WERI-Rb-1 (cell line): ENCODE data around the gene SLC23A2.
"Not testable (repeated sequence)": the region's sequence is repeated elsewhere in the genome, so short reads cannot be mapped to it uniquely, and the experiment has no call there.

Source experiments
- DNase-seq: peaks from one replicate; pipeline ENCODE4 v3.0.0-alpha.2; 2020
- H3K27ac ChIP-seq: fragments of 250-450 bp; sonication (Bioruptor Pico); 2 replicates; pipeline ENCODE4 v1.5.1; 2020; ENCODE audit warnings: mild to moderate bottlenecking, moderate library complexity
- H3K27me3 ChIP-seq: fragments of 250-450 bp; sonication (Bioruptor Pico); 2 replicates; pipeline ENCODE4 v1.5.1; 2021; ENCODE audit warnings: mild to moderate bottlenecking, low read depth, moderate library complexity; ENCODE audit not compliant: insufficient read depth, severe bottlenecking
- H3K36me3 ChIP-seq: fragments of 250-450 bp; sonication (Bioruptor Pico); 2 replicates; pipeline ENCODE4 v1.5.1; 2020; ENCODE audit warnings: mild to moderate bottlenecking, moderate library complexity
- H3K4me3 ChIP-seq: 2 replicates; pipeline ENCODE4 v1.5.1; 2011; ENCODE audit warnings: low read depth, mild to moderate bottlenecking, control low read depth, low read length
- H3K9me3 ChIP-seq: fragments of 250-450 bp; sonication (Bioruptor Pico); 2 replicates; pipeline ENCODE4 v1.5.1; 2021; ENCODE audit warnings: mild to moderate bottlenecking, moderate library complexity; ENCODE audit not compliant: severe bottlenecking
- CTCF ChIP-seq: IDR thresholded peaks from 2 replicates; pipeline ENCODE4 v1.5.1; 2011; ENCODE audit warnings: low read depth, mild to moderate bottlenecking, control low read depth, inconsistent platforms, low read length

Gene SLC23A2

GRCh38 chr20:4924446-4924845 lies 76.9 kb downstream of the SLC23A2 start:
- H3K36me3 ChIP-seq, result peaks cover 15% of the 10 kb centered on the region
- no peak for DNase-seq
- no peaks in the 10 kb centered on the region for H3K27me3 ChIP-seq
- H3K9me3 ChIP-seq, result no peaks in the 10 kb centered on the region
- TF ChIP-seq CTCF, result no peak
- H3K4me3 ChIP-seq, result no peak overlapping the region
- no peak overlapping the region for H3K27ac ChIP-seq

GRCh38 chr20:4924032-4924431 lies 77.3 kb downstream of the SLC23A2 start:
- Histone ChIP-seq H3K9me3 (no peaks in the 10 kb centered on the region), H3K27ac (no peak overlapping the region), H3K4me3 (no peak overlapping the region), H3K36me3 (peaks cover 15% of the 10 kb centered on the region), H3K27me3 (no peaks in the 10 kb centered on the region)
- TF ChIP-seq CTCF, result no peak
- no peak for DNase-seq

- no peaks in the 10 kb centered on the region for H3K27me3 ChIP-seq
- H3K4me3 ChIP-seq, result no peak overlapping the region
- peaks cover 9% of the 10 kb centered on the region for H3K36me3 ChIP-seq
- TF ChIP-seq CTCF, result no peak
- DNase-seq, result no peak
- H3K27ac ChIP-seq, result no peak overlapping the region
- no peaks in the 10 kb centered on the region for H3K9me3 ChIP-seq
These were observed 79.1 kb downstream of the SLC23A2 start for GRCh38 chr20:4922186-4922585.

GRCh38 chr20:4921271-4921670 lies 80.0 kb downstream of the SLC23A2 start:
- H3K4me3 ChIP-seq, H3K27ac ChIP-seq, H3K36me3 ChIP-seq, DNase-seq, H3K9me3 ChIP-seq, H3K27me3 ChIP-seq: not testable (repeated sequence)

DNA sequence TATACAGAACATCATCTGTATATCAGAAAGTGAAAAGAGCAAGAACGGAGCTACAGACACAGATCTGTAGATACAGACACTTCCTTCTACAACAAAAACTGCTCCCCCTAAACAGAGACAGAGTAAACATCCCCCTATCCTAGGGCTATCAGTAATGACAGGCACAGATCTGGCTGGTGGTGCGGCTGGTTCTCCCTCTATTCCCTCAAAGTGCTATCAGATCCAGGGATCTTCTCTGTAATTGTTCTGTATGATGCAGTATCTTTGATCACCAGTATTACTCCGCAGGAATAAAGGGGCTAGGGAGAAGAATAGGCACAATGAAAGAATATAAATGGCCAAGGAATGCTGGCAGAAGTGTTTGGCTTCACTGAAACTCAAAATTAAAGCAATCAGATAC lies 80.7 kb downstream of the SLC23A2 start:
- no peaks in the 10 kb centered on the region for H3K27me3 ChIP-seq
- H3K27ac ChIP-seq, result no peak overlapping the region
- TF ChIP-seq CTCF, result no peak
- no peaks in the 10 kb centered on the region for H3K9me3 ChIP-seq
- no peak overlapping the region for H3K4me3 ChIP-seq
- no peak for DNase-seq
- H3K36me3 ChIP-seq, result peaks cover 6% of the 10 kb centered on the region

DNA sequence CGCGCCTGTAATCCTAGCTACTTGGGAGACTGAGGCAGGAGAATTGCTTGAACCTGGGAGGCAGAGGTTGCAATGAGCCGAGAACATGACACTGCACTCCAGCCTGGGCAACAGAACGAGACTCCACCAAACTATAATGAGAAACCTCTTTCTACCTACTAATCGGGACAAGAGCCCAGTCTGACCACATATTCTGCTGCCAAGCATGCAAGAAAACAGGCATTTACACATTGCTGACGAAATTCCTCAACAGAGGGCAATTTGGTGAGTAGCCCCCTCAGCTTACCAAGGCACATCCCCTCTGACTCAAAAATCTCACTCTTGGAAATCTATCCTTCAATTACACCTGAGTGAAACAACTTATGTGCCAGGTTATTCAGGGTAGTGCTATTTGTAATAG lies 81.2 kb downstream of the SLC23A2 start:
- Histone ChIP-seq H3K27ac (no peak overlapping the region), H3K4me3 (no peak overlapping the region), H3K27me3 (no peaks in the 10 kb centered on the region), H3K9me3 (no peaks in the 10 kb centered on the region), H3K36me3 (peaks cover 4% of the 10 kb centered on the region)
- DNase-seq, result no peak
- TF ChIP-seq CTCF, result no peak
